RPMI8226 (cell line): ENCODE measurements around the gene SPARC.

Experiments
- DNase-seq: peaks from one replicate; pipeline ENCODE4 v3.0.0-alpha.2; 2015

The SPARC gene

DNA sequence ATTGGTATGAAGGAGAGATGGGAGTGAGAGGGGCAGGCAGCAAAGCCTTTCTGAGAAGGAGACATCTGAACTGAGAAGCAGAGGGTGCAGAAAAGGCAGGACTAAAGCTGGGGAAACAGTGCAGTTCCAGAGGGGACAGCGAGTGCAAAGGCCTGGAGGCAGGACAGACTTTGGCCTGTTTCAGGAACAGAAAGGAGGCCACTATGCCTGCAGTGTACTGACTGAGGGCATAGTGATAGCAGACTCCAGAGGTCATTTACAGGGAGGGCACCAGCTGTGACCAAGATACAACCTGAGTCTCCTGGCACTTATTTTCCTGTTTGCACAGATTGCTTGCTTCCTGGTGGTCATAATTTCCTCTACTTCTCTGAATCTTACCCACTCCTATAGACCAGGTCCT lies 29.6 kb downstream of the SPARC start:
- no peak for DNase-seq

- no peak for DNase-seq
Observed at GRCh38 chr5:151656311-151656710, 30.4 kb downstream of the SPARC start.

DNA sequence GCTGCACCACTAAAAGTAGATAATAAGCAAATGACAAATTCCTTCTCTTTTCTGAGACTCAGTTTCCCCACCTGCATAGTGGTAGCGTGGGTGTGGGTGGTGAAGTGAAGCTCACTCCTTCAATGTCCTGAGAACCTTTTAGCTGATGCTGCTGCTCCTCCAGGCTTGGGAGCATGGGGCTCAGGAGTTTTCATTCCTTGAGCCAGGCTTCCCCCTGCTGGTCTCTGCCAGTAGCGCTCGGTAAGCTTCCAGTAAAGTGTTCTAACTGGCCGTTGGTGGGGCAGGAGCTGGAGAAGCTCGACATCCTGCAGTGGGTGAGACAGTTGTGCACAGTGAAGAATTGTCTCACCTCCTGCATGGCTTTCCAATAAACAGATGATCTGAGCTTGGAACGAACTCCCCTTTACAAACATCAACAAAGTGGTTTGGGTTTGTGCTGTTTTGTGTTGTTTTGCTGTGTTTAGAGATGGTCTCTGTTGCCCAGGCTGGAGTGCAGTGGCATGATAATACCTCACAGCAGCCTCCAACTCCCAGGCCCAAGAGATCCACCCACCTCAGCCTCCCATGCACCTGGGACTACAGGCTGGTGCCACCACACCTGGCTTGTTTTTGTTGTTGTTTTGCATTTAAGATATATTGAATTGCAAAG lies 34.6 kb downstream of the SPARC start:
- DNase-seq = peak; percentile 79

DNA sequence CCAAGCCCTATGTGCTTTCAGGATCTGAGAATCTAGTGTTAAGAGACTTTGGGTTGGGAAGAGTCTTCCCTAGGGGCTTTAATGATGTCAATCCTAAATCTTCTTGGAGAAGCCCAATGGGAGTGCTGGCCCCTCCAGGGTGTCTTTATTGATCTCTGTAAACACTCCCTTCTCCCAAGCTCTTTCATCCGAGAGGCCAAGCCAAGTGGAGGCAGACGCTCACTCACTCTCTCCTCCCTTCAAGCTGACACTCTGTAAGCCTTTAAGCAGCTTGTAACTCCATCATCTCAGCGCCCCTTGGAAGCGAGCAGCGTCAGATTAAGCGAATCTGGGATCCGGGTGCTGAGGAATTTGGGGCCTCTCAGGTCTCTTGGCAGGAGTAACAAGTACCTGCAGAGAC lies 37.7 kb downstream of the SPARC start:
- no peak for DNase-seq

GRCh38 chr5:151648089-151648488 lies 38.6 kb downstream of the SPARC start:
- DNase-seq = no peak

DNA sequence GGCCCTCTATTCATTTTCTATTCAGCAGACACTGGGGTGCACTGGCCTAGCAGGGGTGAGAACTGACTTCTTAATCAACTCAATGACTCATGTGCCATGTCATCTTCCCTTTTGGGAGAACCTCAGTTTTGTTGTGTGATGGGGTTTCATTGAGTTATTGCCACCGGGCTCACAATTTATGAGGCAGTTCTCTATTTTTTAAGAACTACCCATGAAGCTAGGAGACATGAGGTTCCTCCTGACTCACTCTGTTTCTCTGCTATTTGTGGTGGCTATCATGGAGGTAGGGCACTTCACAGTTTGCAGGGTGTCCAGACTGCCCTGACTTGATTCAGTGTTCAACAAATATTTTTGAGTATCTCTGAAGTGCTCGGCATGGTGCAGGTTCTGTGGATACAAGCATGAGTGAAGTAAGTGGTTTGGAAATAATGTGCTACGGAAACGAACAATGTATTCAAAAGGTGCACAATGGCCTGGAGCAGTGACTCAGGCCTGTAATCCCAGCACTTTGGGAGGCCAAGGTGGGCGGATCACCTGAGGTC lies 39.3 kb downstream of the SPARC start:
- no peak for DNase-seq

GRCh38 chr5:151646334-151646733 lies 40.4 kb downstream of the SPARC start:
- DNase-seq = no peak

DNA sequence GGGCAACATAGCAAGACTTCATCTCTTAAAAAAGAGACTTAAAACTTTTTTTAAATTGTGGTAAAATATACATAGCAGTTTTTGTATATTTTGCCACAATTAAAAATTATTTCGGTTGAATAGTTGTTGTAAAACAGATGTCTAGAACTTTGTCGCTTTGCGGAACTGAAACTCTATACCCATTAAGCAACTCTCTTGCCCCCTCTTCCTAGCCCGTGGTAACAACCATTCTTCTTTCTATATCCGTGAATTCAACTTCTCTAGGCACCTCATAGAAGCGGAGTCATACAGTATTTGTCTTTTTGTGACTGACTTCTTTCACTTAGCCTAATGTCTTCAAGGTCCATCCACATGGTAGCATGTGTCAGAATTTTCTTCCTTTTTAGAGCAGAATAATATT lies 43.3 kb downstream of the SPARC start:
- DNase-seq = peak; percentile 36

GRCh38 chr5:151642472-151643140 lies 44.1 kb downstream of the SPARC start:
- no peak for DNase-seq

GRCh38 chr5:151638619-151639018 lies 48.1 kb downstream of the SPARC start:
- no peak for DNase-seq

- no peak for DNase-seq
Observed at GRCh38 chr5:151637676-151638075, 49.0 kb downstream of the SPARC start.

DNA sequence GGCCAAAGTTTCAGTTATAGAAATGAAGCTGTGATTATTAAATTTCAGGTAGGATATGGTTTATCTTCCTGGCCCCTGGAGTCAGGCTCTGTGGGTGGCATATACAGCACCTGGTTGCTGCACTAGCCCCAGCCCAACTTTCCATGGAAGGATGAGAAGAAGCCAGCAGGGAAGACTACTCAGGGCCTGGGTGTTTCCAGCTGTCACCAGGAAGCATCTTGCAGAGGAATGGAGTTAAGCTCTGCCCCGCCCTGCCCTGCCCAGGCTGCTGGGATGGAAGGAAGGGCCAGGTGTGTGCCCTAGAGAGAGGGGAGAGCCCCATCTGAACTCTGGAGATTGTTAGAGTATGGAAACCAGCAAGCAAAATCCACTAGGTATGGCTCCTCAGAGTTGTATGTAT lies 52.8 kb downstream of the SPARC start:
- no peak for DNase-seq

- no peak for DNase-seq
Observed at GRCh38 chr5:151632941-151633340, 53.8 kb downstream of the SPARC start.

- no peak for DNase-seq
Observed at GRCh38 chr5:151632524-151632923, 54.2 kb downstream of the SPARC start.

DNA sequence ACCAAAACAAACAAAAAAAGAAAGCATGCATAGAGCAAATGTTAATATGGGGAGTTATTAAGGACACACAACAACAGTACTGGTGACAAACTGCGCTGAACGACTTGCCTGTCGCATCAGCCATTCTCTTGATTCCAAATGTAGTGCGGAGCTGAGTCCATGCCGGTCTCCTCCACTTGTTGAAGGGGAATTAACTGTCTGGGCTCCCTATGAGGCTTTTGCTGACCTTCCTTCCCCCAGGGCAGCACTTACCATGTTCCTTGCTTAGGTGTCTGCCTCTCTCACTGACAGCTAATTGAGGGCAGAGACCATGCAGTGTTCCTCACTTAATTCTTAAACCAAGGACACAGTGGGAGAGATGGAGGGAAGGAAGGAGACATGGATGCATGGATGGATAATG lies 54.8 kb downstream of the SPARC start:
- DNase-seq = no peak

DNA sequence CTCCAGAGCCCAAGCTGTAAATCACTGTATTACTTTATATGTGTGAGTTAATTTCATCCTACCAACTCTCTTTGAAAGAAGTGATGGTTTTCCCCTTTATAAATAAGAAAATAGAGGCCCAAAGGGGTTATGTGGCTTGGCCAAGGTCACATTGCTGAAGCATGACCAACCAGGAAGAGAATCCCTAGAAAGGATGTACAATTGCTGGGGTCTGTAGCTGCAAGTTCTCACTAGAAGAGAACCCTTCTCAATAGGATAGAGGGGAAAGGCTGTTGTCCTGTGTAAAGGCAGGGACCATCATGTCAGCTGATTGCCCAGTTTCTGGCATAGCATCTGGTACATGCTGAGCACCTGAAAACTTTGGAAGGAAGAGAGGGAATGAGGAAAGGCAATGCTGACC lies 56.6 kb downstream of the SPARC start:
- no peak for DNase-seq

DNA sequence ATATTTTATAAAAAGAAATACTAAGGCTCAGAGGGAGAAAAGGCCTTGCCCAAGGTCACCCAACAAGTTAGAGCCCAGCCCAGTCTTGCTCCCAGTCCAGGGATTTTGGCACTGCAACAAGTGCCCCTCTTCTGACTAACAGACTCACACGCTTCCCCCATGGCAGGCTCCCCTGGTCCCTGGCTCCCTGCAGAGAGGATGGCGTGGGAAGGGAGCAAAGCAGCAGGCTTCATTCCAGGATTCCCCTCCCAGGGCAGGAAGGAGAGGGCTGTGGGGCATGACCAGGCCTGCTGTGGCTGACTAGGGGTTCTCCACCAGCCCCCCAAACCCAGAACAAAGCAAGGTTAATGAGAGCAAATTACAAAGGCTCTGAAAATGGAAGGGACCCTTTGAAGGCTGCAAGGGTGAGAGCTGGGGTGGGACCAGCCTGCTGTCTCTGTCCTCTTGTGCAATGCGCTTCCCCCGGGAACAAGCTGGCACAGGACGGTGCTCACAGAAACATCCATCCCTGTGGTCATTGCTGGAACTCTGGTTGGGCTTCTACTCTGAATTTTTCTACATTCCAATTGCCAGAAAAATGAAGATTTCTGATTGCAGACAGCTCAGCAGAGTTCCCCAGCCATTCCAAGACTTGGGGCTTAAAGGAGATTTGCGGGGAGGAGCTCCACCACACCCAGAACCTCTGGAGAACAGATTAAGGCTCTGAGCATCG lies 58.4 kb downstream of the SPARC start:
- DNase-seq = no peak

DNA sequence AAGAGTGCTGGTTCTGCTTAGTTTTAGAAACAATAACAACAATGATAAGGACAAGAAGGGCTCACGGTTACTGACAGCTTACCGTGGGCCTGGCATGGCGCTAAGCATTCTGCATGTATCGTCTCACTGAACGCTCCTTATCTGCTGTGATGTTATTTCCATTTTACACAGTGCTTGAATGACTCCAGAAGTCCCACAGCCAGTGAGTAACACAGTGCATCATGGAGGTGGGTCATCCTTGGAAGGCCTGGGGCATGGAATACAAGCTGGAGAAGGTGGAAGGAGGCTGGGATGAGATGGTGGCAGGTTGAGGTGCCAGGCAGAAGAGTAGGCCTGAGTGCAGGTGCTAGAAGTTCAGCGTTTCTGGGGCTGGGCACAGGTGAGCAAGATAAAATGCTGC lies 59.1 kb downstream of the SPARC start:
- DNase-seq = no peak

DNA sequence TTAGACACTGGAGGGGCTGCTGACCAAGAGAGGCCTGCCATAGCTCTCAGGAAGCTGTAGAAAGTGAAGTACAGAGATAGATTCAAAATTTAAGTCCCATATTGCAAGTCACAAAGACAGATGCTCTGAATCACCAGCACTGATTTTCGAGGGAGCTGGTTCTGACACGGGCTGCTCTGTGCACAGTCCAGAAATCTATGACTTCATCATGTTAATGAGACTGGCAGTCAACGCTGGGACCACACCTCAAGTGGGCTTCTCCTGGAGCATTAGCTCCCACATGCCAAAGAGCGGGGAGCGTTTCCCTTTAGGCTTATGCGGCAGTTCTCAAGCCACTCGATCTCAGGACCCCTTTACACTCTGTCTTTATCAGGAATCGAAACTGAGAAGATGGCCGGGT lies 61.4 kb downstream of the SPARC start:
- no peak for DNase-seq

GRCh38 chr5:151624476-151624875 lies 62.2 kb downstream of the SPARC start:
- no peak for DNase-seq

- DNase-seq = no peak
Observed at GRCh38 chr5:151622367-151623088, 64.2 kb downstream of the SPARC start.

- DNase-seq = no peak
Observed at GRCh38 chr5:151620461-151620840, 66.3 kb downstream of the SPARC start.

DNA sequence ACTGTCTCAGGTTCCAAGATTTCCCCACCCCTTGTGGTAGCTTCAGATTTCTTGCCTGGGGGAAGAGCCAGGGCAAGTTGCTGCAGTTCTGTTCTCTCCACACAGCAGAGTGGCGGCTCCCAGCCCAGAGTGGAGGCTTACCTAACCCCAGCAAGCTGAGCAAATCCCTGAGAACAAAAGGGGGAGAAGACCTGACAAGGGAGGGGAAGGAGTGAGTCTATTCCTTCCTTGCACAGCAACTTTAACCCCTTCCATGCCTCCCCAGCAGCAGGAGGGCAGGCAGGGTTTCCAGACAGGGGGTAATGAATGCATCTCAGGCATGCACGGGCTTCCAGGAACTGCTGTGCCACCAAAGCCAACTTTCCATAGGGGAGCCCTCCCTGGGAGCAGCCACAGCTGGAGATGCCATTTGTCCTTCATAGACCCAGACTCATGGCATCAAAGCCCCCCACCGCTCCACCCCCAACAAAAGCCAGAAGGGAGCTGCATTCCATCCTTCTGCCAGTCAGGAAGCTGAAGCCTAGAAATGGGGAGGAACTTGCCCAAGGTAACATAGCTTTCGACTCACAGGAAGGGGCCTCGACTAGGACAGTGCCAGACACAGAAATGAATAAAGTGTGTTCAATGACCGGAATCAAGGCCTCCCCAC lies 66.8 kb downstream of the SPARC start:
- no peak for DNase-seq
